Activated T-helper 17 cell treated with anti-CD3 and anti-CD28 coated beads, Interleukin-2, amount 50 U/mL, for 72 hours (primary cell): ENCODE measurements around the gene AHNAK2. TPM values are rescaled to one million over a fixed set of nuclear protein-coding genes. Genes with fewer than 3 reads are reported as not detected.
"Not testable (repeated sequence)": the region's sequence is repeated elsewhere in the genome, so short reads cannot be mapped to it uniquely, and the experiment has no call there.

Experiments
- ATAC-seq: fragments of 150-1000 bp; cut with Tn5 transposase; replicated peaks from 2 replicates; pipeline ENCODE4 v1.10.0; 2021; ENCODE audit warnings: mild to moderate bottlenecking, moderate library complexity
- H3K27ac Mint-ChIP-seq: one replicate; pipeline ENCODE4 v1.8.0; 2022; ENCODE audit warnings: mixed read lengths
- H3K27me3 Mint-ChIP-seq: one replicate; pipeline ENCODE4 v1.8.0; 2022; ENCODE audit warnings: mixed read lengths
- H3K36me3 Mint-ChIP-seq: one replicate; pipeline ENCODE4 v1.8.0; 2022; ENCODE audit warnings: low read depth, mild to moderate bottlenecking, mixed read lengths
- H3K4me1 Mint-ChIP-seq: one replicate; pipeline ENCODE4 v1.8.0; 2022; ENCODE audit warnings: mixed read lengths
- H3K4me3 Mint-ChIP-seq: one replicate; pipeline ENCODE4 v1.8.0; 2022; ENCODE audit warnings: mild to moderate bottlenecking, mixed read lengths
- H3K9me3 Mint-ChIP-seq: one replicate; pipeline ENCODE4 v1.8.0; 2022; ENCODE audit warnings: mixed read lengths
- total RNA-seq, 2 donors: library from RNA; stranded (reverse); gene quantifications; one replicate each; pipeline ENCODE4 v1.2.3, GENCODE V29; 2022

The AHNAK2 gene
- total RNA-seq, 2 donors from 2014 or later = 0.05 to 0.06 TPM

- no peak for ATAC-seq
- Mint-ChIP-seq H3K9me3 (peaks cover 1% of the 10 kb centered on the region), H3K27ac (no peak overlapping the region), H3K27me3 (peaks cover 16% of the 10 kb centered on the region), H3K4me1 (peaks cover 4% of the 10 kb centered on the region), H3K4me3 (no peak overlapping the region), H3K36me3 (no peaks in the 10 kb centered on the region)
These were observed 61.1 kb downstream of the AHNAK2 start for GRCh38 chr14:104917116-104917515.

GRCh38 chr14:104913435-104913834 lies 64.7 kb downstream of the AHNAK2 start:
- Mint-ChIP-seq H3K36me3 (no peaks in the 10 kb centered on the region), H3K4me1 (no peaks in the 10 kb centered on the region)
- ATAC-seq = no peak

DNA sequence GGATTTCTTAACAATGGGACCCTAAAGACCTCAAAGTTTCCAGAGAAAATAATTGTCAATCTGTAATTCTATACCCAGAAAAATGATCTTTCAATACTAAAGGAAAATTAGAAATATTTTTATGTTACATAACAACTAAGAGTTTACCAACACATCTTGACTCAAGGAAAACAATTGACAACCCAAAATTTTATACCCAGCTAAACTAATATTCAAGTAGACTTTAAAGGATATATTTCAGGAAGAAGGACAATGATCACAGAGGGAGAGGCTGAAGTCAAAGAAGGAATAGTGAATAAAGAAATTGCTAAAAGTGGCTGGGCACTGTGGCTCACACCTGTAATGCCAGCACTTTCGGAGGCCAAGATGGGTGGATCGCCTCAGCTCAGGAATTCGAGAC lies 66.1 kb downstream of the AHNAK2 start:
- ATAC-seq = no peak
- Mint-ChIP-seq H3K27me3 (peaks cover 31% of the 10 kb centered on the region), H3K27ac (no peak overlapping the region), H3K36me3 (no peaks in the 10 kb centered on the region), H3K4me3 (no peak overlapping the region), H3K4me1 (no peaks in the 10 kb centered on the region), H3K9me3 (peaks cover 9% of the 10 kb centered on the region)

More at GRCh38 chr14:104913435-104913834, 64.7 kb downstream of the AHNAK2 start:
- H3K27me3 Mint-ChIP-seq = peaks cover 26% of the 10 kb centered on the region
- H3K9me3 Mint-ChIP-seq = peaks cover 9% of the 10 kb centered on the region
- no peak overlapping the region for H3K27ac Mint-ChIP-seq
- H3K4me3 Mint-ChIP-seq = no peak overlapping the region

DNA sequence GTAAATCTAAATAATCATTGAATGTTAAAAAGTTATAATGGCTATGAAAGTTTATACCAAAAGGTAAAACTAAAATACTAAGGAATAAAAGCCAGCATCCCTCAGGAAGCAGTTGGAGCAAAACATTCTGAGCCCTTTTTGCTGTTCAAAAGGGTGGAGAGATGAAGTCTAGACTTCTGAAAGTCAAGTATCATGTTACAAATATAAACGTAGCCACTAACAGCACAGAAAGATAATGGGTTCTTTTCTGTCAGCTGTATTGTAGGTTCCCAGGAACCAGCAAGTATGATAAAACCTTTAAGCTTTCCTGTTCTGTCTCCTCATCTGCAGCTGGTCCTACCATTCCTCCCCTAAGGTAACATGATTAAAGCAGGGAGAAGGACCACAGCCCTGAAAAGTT lies 69.9 kb downstream of the AHNAK2 start:
- no peak for ATAC-seq
- Mint-ChIP-seq H3K36me3 (no peaks in the 10 kb centered on the region), H3K4me3 (no peak overlapping the region)

DNA sequence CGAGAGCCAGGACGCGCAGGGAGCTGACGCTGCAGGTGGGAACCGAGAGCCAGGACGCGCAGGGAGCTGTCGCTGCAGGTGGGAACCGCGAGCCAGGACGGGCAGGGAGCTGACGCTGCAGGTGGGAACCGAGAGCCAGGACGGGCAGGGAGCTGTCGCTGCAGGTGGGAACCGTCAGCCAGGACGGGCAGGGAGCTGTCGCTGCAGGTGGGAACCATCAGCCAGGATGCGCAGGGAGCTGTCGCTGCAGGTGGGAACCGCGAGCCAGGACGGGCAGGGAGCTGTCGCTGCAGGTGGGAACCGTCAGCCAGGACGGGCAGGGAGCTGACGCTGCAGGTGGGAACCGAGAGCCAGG lies 72.6 kb downstream of the AHNAK2 start:
- H3K9me3 Mint-ChIP-seq, H3K36me3 Mint-ChIP-seq, ATAC-seq, H3K27ac Mint-ChIP-seq, H3K4me1 Mint-ChIP-seq, H3K4me3 Mint-ChIP-seq: not testable (repeated sequence)
- H3K27me3 Mint-ChIP-seq = peaks cover 31% of the 10 kb centered on the region

More for the DNA sequence above, 69.9 kb downstream of the AHNAK2 start:
- H3K4me1 Mint-ChIP-seq = no peaks in the 10 kb centered on the region
- no peak overlapping the region for H3K27ac Mint-ChIP-seq
- peaks cover 40% of the 10 kb centered on the region for H3K27me3 Mint-ChIP-seq
- H3K9me3 Mint-ChIP-seq = peaks cover 9% of the 10 kb centered on the region

DNA sequence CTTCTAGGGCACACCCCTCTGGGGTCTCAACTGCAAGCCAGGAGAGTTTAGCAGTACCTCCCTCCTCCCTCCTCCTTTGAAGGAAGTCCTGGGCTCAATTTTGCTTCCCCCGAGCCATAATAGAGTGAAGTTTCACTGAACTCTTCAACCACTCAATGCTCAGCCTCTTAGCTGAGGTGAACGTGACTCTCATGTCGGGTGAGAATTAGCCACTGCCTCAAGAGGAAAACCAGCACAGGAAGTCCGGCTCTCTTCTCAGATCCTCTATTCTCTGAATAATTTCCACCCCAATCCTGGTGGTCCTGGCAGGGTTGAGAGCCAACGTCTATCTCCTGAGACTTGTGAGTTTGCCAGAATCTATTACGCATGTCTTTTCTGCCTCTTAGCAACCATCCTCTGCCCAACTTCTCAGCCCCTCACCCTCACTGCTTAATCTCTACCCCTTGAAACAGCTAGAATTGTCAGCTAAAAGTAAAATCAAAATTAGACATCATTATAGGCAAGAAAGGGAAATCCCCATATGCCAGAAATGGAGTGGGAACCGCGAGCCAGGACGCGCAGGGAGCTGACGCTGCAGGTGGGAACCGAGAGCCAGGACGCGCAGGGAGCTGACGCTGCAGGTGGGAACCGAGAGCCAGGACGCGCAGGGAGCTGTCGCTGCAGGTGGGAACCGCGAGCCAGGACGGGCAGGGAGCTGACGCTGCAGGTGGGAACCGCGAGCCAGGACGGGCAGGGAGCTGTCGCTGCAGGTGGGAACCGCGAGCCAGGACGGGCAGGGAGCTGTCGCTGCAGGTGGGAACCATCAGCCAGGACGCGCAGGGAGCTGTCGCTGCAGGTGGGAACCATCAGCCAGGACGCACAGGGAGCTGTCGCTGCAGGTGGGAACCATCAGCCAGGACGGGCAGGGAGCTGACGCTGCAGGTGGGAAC lies 73.3 kb downstream of the AHNAK2 start:
- not testable (repeated sequence) for H3K36me3 Mint-ChIP-seq, H3K9me3 Mint-ChIP-seq, ATAC-seq, H3K27ac Mint-ChIP-seq, H3K4me1 Mint-ChIP-seq, H3K4me3 Mint-ChIP-seq
- peaks cover 27% of the 10 kb centered on the region for H3K27me3 Mint-ChIP-seq

GRCh38 chr14:104903990-104904389 lies 74.2 kb downstream of the AHNAK2 start:
- Mint-ChIP-seq H3K36me3 (no peaks in the 10 kb centered on the region), H3K9me3 (no peaks in the 10 kb centered on the region), H3K4me1 (peaks cover 5% of the 10 kb centered on the region), H3K4me3 (no peak overlapping the region), H3K27me3 (peaks cover 22% of the 10 kb centered on the region), H3K27ac (no peak overlapping the region)
- ATAC-seq = no peak

DNA sequence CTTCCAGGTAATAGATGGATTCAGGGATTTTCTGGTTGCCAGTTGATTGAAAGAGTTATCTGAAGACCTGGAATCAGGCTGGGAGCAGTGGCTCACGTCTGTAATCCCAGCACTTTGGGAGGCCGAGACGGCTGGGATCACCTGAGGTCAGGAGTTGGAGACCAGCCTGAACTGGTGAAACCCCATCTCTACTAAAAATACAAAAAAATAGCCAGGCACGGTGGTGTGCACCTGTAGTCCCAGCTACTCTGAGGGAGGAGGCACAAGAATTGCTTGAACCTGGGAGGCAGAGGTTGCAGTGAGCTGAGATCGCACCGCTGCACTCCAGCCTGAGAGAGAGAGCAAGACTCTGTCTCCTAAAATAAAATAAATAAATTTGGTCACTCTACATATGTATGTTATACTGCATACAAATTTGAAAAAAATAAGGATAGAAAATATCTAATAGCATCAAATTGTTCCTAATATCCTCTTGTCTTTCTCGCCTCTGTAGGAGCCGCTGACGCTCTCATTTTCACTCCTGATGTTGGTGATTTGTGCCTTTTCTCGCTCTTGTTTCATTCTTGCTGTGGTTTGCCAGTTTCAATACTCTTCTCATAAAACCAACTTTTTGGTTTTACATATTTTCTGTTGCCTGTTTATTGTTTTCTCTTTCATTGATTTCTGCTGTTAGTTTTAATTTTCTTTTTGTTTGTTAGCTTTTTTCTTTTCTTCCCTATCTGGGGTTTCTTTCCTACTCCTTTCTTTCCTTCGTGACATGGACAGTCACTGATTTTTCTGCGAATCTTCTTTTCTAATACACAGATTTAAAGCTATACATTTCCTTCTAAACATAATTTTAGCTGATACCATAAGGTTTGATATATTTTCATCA lies 77.3 kb downstream of the AHNAK2 start:
- Mint-ChIP-seq H3K4me3 (no peak overlapping the region), H3K27ac (no peak overlapping the region), H3K9me3 (no peaks in the 10 kb centered on the region), H3K4me1 (peaks cover 5% of the 10 kb centered on the region), H3K27me3 (peaks cover 17% of the 10 kb centered on the region), H3K36me3 (no peaks in the 10 kb centered on the region)
- ATAC-seq = no peak

DNA sequence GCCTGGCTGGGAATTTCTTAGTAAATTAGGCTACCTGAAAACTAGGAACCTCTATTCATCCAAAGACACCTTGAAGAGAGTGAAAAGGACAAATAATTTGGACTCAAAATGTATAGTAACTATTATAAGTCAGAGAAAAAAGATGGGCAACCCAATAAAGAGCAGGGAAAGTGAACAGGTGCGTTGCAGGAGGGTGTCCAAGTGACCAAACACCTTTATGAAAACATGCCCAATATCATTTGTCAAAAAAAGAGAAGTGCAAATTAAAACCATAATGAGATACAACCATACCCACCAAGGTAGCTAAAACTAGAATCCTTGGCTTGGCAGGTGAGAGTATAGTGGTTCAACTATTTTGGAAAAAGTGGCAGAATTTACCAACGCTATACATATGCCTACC lies 78.4 kb downstream of the AHNAK2 start:
- Mint-ChIP-seq H3K27me3 (peaks cover 14% of the 10 kb centered on the region), H3K9me3 (no peaks in the 10 kb centered on the region), H3K36me3 (no peaks in the 10 kb centered on the region), H3K4me3 (no peak overlapping the region), H3K4me1 (peaks cover 5% of the 10 kb centered on the region), H3K27ac (no peak overlapping the region)
- ATAC-seq = no peak

DNA sequence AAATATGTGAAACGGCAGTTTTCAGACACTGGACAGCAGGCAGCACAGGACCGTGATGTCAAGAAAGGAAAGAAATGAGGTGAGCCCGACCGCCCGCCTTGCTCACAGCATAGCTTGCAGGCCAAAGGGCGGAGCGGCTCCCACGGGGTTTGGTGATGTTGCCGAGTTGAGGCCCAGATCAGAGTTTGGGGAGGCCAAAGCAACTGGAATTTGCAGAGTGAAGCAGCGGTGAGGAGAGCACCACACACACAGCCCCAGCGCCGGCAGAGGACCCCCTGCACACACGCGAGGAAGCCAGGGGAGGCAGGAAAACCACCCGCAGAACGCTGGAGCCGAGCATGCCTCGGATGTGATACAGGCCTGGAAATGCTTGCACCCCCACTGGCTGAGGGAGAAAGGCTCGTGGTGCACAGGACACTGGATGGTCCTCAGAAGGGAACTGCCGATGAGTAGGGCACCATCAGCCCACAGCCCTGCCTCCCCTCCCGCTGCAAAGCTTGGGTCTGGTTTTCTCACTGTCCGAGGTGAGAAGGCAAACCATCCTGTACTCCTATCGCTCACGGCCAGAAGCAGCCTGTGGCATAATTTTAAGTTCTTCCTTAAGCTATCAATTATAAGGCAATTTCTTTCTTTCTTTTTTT lies 79.2 kb downstream of the AHNAK2 start:
- H3K27me3 Mint-ChIP-seq = peaks cover 6% of the 10 kb centered on the region
- H3K4me1 Mint-ChIP-seq = peaks cover 5% of the 10 kb centered on the region
- no peak overlapping the region for H3K27ac Mint-ChIP-seq
- H3K36me3 Mint-ChIP-seq = no peaks in the 10 kb centered on the region
- no peaks in the 10 kb centered on the region for H3K9me3 Mint-ChIP-seq
- ATAC-seq = no peak
- H3K4me3 Mint-ChIP-seq = no peak overlapping the region

DNA sequence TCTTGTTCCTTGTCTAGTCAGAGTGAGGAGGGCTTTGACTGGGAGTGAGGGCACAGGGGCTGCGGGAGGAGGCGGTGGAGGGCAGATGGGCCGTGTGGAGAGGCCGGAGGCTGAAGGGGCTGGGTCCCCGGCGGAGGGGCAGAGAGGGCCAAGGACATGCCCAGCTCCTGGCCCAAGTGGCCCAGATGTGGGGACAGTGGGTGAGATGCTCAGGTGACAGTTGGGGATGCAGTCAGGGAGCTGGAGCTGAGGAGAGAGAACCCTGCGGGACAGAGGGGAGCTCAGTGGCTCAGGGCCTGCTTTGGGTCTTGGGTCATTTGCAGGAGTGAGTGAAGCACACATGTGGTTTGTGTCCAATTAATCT lies 80.0 kb downstream of the AHNAK2 start:
- no peak overlapping the region for H3K4me3 Mint-ChIP-seq
- no peaks in the 10 kb centered on the region for H3K36me3 Mint-ChIP-seq
- H3K9me3 Mint-ChIP-seq = no peaks in the 10 kb centered on the region
- peaks cover under 1% of the 10 kb centered on the region for H3K27me3 Mint-ChIP-seq
- H3K4me1 Mint-ChIP-seq = peaks cover 5% of the 10 kb centered on the region
- no peak overlapping the region for H3K27ac Mint-ChIP-seq
- ATAC-seq = no peak

GRCh38 chr14:104897330-104898194 lies 80.6 kb downstream of the AHNAK2 start:
- no peaks in the 10 kb centered on the region for H3K36me3 Mint-ChIP-seq
- H3K9me3 Mint-ChIP-seq = no peaks in the 10 kb centered on the region
- no peak overlapping the region for H3K4me3 Mint-ChIP-seq
- ATAC-seq = no peak
- H3K27ac Mint-ChIP-seq = no peak overlapping the region
- peaks cover 5% of the 10 kb centered on the region for H3K4me1 Mint-ChIP-seq
- H3K27me3 Mint-ChIP-seq = no peaks in the 10 kb centered on the region

DNA sequence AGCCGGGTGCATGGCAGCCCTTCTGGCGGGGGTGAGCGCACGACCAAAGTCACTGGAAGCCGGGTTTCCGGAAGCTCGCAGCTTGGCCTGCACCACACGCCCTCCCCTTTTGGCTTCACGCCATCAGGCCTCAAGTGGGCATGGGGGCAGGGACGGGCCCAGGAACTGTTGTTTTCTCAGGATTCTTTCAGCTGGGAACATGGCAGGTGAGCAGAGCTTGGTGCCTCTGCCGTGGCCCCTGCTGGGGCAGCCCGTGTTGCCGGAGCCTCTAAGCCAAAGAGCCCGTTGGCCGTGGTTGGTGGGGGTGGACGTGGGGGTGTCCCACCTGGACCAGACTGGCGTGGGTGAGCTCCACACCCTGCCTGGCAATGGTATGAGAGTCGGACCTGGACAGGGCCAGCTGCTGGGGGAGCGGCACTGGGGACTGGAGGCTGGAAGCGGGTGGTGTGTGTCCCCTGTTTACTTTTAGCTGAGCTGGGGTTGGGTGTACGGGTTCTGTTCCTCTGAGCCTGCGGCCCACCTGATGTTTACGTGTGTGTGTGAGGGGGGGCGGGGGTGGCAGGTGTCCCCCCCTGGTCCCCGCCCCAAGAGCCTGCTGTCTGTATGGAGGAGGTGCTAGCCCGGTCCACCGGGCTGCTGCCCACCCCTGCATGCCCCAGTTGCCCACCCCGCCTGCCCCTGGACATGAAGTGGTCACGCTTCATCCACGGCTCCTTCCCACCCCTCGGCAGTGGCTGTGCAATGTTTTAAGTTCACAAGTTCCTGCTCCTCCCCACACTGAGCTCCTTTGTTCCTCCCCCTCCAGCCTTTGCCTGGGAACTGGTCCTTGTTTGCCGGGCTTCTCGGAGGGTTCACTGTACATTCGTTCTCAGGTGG lies 82.2 kb downstream of the AHNAK2 start:
- no peaks in the 10 kb centered on the region for H3K36me3 Mint-ChIP-seq
- ATAC-seq = no peak
- H3K4me3 Mint-ChIP-seq = no peak overlapping the region
- H3K27ac Mint-ChIP-seq = no peak overlapping the region
- H3K27me3 Mint-ChIP-seq = no peaks in the 10 kb centered on the region
- peaks cover 3% of the 10 kb centered on the region for H3K4me1 Mint-ChIP-seq
- no peaks in the 10 kb centered on the region for H3K9me3 Mint-ChIP-seq
